ENCODE measurements around the gene KIF18B. TPM values are rescaled to one million over a fixed set of nuclear protein-coding genes. Genes with fewer than 3 reads are reported as not detected.

Gene KIF18B
- total RNA-seq, 4 donors from 2014 or later: 0.30 to 0.66 TPM; not detected in 2

- H3K27me3 ChIP-seq: peaks cover 0 to under 1% of the 10 kb centered on the region in 2 donors
- H3K4me3 ChIP-seq: no peak overlapping the region
- H3K27ac ChIP-seq: no peak overlapping the region
- 76% methylated on average over 9 of the region's 9 CpGs for WGBS, 2 donors
- no peaks in the 10 kb centered on the region for H3K36me3 ChIP-seq
- peaks cover 0 to 8% (median 4%) of the 10 kb centered on the region in 4 donors for H3K4me1 ChIP-seq
- no peak for DNase-seq (ENCODE audit: low spot score in 2 of 2)
- H3K9me3 ChIP-seq: no peaks in the 10 kb centered on the region
- TF ChIP-seq POLR2A (IDR thresholded peaks at IDR 0.05) (no peak), EP300 (IDR thresholded peaks at IDR 0.05) (no peak)
- TF ChIP-seq, protein P1, sequence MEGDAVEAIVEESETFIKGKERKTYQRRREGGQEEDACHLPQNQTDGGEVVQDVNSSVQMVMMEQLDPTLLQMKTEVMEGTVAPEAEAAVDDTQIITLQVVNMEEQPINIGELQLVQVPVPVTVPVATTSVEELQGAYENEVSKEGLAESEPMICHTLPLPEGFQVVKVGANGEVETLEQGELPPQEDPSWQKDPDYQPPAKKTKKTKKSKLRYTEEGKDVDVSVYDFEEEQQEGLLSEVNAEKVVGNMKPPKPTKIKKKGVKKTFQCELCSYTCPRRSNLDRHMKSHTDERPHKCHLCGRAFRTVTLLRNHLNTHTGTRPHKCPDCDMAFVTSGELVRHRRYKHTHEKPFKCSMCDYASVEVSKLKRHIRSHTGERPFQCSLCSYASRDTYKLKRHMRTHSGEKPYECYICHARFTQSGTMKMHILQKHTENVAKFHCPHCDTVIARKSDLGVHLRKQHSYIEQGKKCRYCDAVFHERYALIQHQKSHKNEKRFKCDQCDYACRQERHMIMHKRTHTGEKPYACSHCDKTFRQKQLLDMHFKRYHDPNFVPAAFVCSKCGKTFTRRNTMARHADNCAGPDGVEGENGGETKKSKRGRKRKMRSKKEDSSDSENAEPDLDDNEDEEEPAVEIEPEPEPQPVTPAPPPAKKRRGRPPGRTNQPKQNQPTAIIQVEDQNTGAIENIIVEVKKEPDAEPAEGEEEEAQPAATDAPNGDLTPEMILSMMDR (IDR thresholded peaks at IDR 0.05): no peak
Measured at GRCh38 chr17:44905006-44906000, 42.3 kb downstream of the KIF18B start.

GRCh38 chr17:44904001-44904984 is 43.3 kb downstream of the KIF18B start:
- Histone ChIP-seq H3K27me3 (no peaks in the 10 kb centered on the region), H3K4me1 (peaks cover 0 to 14% (median 11%) of the 10 kb centered on the region in 4 donors), H3K4me3 (no peak overlapping the region), H3K36me3 (no peaks in the 10 kb centered on the region), H3K27ac (no peak overlapping the region), H3K9me3 (no peaks in the 10 kb centered on the region)
- DNase-seq (ENCODE audit: low spot score in 2 of 2): no peak
- WGBS, 2 donors: 88 to 92% methylated on average over 29 to 32 of the region's 35 CpGs
- TF ChIP-seq, protein P1 (IDR thresholded peaks at IDR 0.05): no peak
- TF ChIP-seq POLR2A (IDR thresholded peaks at IDR 0.05) (no peak), EP300 (IDR thresholded peaks at IDR 0.05) (no peak)

DNA sequence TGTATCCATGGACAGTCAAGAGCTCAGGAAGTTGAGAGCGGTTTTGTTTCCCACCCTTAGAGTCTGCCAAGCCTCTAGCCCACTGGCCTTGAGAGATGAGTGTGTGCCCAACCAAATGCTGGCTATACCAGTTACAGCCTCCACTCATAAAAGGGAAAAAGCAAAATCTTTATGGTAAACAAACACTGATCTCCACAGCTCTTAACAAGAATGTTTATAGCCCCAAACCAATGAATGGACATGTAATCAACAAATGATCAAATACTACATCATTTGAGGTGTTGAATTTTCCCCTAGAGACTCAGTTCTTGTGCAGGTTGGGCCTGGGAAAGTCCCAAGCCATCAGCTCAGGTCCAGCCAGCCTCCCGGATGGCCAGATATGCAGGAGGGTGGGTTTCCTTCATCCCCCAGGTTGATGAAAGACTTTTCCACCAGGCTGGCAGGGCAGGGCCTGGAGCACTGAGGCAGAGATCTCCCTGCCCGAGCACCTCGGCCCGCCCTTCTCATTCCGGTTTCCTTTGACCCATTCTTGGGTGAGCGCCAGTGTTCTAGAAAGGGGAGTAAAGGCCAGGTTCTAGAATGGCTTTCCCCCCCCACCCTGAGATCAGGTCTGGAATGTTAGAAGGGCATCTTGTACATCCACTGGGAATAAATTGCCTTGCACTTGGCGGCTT is 44.4 kb downstream of the KIF18B start:
- Histone ChIP-seq H3K9me3 (no peaks in the 10 kb centered on the region), H3K27ac (no peak overlapping the region), H3K27me3 (no peaks in the 10 kb centered on the region), H3K4me3 (no peak overlapping the region), H3K36me3 (no peaks in the 10 kb centered on the region), H3K4me1 (peaks cover 0 to 21% (median 17%) of the 10 kb centered on the region in 4 donors)
- WGBS, 2 donors: 53 to 60% methylated on average over 8 of the region's 8 CpGs
- TF ChIP-seq POLR2A (IDR thresholded peaks at IDR 0.05) (no peak), EP300 (IDR thresholded peaks at IDR 0.05) (no peak)
- TF ChIP-seq, protein P1 (IDR thresholded peaks at IDR 0.05): no peak
- no peak for DNase-seq (ENCODE audit: low spot score in 2 of 2)

GRCh38 chr17:44902135-44902760 is 45.3 kb downstream of the KIF18B start:
- 86 to 87% methylated on average over 11 to 17 of the region's 17 CpGs for WGBS, 2 donors
- peaks cover 0 to 30% (median 25%) of the 10 kb centered on the region in 4 donors for H3K4me1 ChIP-seq
- no peaks in the 10 kb centered on the region for H3K27me3 ChIP-seq
- H3K27ac ChIP-seq: no peak overlapping the region
- no peak for DNase-seq (ENCODE audit: low spot score in 2 of 2)
- no peaks in the 10 kb centered on the region for H3K9me3 ChIP-seq
- H3K36me3 ChIP-seq: no peaks in the 10 kb centered on the region
- no peak for TF ChIP-seq POLR2A (IDR thresholded peaks at IDR 0.05)
- TF ChIP-seq, protein P1 (IDR thresholded peaks at IDR 0.05): no peak
- no peak for TF ChIP-seq EP300 (IDR thresholded peaks at IDR 0.05)
- H3K4me3 ChIP-seq: no peak overlapping the region

All from tibial nerve (tissue), 4 donors.